Panc1 (cell line): Measurements from ENCODE around the gene EIF2S2.

Experiments
- POLR2AphosphoS5 ChIP-seq: IDR thresholded peaks from 2 replicates; pipeline ENCODE4 v1.6.1; 2012; ENCODE audit warnings: mild to moderate bottlenecking, low read depth, low read length, moderate library complexity
- SIN3A ChIP-seq: IDR thresholded peaks from 2 replicates; pipeline ENCODE4 v1.6.1; 2012; ENCODE audit warnings: low read depth, mild to moderate bottlenecking, low read length, moderate library complexity, borderline replicate concordance; ENCODE audit not compliant: insufficient read depth
- TCF7L2 ChIP-seq: IDR thresholded peaks from 2 replicates; pipeline ENCODE4 v1.6.1; 2011; ENCODE audit warnings: mild to moderate bottlenecking, low read depth, low read length, inconsistent platforms
- TF ChIP-seq, protein P1 (sequence below): fragments of 450-650 bp; IDR thresholded peaks from 2 replicates; pipeline ENCODE4 v1.5.1; 2017; ENCODE audit warnings: mild to moderate bottlenecking
- TF ChIP-seq, protein P2 (sequence below), 2 experiments: IDR thresholded peaks; 2 replicates each; pipeline ENCODE4 v1.6.1; 2011 to 2012; ENCODE audit warnings: low read depth in 2 of 2, control low read depth in 1 of 2, low read length in 1 of 2, mild to moderate bottlenecking in 1 of 2, moderate library complexity in 1 of 2; ENCODE audit not compliant: insufficient read depth in 1 of 2

DNA sequence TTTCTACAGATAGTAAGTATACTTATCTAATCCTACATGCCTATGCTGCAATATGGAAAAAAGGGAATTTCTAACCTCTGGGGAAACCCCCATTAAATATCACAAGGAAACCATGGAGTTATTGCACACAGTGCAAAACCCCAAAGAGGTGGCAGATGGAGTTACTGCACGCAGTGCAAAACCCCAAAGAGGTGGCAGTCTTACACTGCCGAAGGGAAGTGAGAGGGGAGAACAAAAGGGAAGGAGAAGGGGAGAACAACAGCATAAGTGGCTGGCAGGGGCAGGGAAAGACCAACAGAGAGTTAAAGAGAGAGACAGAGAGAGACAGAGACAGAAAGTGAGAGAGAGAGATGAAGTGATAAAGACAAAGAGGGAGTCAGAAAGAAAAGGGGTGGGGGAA, 43.8 kb upstream of the EIF2S2 start:
- TF ChIP-seq TCF7L2 = no peak
- TF ChIP-seq, protein P1, sequence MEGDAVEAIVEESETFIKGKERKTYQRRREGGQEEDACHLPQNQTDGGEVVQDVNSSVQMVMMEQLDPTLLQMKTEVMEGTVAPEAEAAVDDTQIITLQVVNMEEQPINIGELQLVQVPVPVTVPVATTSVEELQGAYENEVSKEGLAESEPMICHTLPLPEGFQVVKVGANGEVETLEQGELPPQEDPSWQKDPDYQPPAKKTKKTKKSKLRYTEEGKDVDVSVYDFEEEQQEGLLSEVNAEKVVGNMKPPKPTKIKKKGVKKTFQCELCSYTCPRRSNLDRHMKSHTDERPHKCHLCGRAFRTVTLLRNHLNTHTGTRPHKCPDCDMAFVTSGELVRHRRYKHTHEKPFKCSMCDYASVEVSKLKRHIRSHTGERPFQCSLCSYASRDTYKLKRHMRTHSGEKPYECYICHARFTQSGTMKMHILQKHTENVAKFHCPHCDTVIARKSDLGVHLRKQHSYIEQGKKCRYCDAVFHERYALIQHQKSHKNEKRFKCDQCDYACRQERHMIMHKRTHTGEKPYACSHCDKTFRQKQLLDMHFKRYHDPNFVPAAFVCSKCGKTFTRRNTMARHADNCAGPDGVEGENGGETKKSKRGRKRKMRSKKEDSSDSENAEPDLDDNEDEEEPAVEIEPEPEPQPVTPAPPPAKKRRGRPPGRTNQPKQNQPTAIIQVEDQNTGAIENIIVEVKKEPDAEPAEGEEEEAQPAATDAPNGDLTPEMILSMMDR = no peak
- no peak for TF ChIP-seq SIN3A
- no peak for TF ChIP-seq POLR2AphosphoS5
- TF ChIP-seq, protein P2, sequence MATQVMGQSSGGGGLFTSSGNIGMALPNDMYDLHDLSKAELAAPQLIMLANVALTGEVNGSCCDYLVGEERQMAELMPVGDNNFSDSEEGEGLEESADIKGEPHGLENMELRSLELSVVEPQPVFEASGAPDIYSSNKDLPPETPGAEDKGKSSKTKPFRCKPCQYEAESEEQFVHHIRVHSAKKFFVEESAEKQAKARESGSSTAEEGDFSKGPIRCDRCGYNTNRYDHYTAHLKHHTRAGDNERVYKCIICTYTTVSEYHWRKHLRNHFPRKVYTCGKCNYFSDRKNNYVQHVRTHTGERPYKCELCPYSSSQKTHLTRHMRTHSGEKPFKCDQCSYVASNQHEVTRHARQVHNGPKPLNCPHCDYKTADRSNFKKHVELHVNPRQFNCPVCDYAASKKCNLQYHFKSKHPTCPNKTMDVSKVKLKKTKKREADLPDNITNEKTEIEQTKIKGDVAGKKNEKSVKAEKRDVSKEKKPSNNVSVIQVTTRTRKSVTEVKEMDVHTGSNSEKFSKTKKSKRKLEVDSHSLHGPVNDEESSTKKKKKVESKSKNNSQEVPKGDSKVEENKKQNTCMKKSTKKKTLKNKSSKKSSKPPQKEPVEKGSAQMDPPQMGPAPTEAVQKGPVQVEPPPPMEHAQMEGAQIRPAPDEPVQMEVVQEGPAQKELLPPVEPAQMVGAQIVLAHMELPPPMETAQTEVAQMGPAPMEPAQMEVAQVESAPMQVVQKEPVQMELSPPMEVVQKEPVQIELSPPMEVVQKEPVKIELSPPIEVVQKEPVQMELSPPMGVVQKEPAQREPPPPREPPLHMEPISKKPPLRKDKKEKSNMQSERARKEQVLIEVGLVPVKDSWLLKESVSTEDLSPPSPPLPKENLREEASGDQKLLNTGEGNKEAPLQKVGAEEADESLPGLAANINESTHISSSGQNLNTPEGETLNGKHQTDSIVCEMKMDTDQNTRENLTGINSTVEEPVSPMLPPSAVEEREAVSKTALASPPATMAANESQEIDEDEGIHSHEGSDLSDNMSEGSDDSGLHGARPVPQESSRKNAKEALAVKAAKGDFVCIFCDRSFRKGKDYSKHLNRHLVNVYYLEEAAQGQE (IDR thresholded peaks at IDR 0.05; ENCODE audit: insufficient read depth in 1 of 2, low read depth in 2 of 2, low read length in 1 of 2) = no peak
